NCI-H524 treated with DMSO at 0.1 percent for 48 hours (cell line): ENCODE data around the gene GAREM2.
"Not testable (repeated sequence)": the region's sequence is repeated elsewhere in the genome, so short reads cannot be mapped to it uniquely, and the experiment has no call there.

Experiments used
- DNase-seq: peaks from one replicate; lab custom pipeline; 2025; lab: John Stamatoyannopoulos, UW

GAREM2 gene

DNA sequence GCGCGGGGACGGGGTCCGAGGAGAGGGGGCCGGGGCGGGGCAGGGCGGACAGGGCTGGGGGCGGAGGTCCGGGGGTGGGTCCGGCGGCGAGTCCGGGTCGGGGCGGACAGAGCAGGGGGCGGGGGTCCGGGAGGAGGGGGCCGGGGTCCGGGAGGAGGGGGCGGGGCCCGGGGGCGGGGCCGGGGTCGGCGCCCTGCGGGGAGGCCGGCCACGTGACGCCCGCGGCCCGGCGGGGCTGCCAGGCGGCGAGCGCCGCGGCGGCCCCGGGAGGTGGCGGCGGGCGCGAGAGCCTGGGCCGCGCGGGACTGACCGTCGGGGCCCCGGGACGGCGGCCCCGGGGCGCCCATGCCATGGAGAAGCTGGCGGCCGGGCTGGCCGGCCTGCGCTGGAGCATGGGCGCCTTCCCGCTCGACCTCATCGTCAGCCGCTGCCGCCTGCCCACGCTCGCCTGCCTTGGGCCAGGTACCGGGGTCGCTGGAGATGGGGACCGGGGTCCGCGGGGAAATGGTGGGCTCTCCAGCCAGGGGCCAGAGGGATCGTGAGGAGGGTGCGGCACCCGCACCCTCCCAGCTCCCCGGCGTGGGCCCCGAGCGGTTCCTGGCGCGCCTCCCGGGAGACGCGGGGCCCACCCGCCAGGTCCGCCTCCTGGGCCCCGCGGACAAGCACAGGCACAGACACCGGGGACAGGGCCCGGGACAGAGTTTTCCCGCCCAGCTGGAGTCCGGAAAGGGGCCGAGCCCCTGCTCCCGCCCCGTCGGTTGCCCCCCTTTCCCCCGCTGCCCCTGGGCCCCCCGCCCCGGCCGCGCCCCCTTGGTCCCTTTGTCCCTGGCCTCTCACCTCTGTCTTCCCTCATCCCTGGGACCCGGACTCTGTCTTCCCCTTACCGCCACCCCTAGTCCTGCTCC is at the start of gene GAREM2:
TSS of gene GAREM2 (plus strand) at position 218 of the 905 bp plus-strand sequence. CDS start at position 351, 133 bp downstream.
- no peak for DNase-seq

DNA sequence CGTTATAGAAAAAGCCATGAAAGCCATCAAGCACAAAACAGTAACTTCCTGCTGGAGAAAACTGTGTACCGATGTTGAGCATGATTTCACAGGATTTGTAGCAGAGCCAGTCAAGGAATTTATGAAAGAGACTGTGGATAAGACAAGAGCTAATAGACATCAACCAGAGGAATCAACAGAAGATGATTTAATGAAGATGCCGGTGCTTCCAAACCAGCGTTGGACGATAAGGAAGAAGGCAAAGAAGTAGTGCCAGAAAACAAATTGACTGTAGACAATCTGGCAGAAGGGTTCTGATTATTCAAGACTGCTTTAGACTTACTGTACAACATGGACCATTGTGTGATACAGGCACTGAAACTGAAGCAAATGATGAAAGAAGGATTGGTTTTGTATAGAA is 49.5 kb upstream of the GAREM2 start:
- no peak for DNase-seq

DNA sequence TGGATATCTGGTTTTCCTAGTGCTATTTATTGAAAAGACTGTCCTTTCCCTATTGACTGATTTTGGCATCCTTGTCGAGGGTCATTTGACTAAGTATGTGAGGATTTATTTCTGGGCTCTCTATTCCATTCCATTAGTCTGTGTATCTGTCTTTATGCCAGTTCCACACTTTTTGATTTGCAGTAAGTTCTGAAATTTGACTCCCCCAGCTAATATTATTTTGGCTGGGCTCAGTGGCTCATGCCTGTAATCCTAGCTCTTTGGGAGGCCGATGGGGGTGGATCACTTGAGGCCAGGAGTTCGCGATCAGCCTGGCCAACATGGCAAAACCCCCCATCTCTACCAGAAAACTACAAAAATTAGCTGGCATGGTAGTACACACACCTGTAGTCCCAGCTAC is 46.8 kb upstream of the GAREM2 start:
- no peak for DNase-seq

DNA sequence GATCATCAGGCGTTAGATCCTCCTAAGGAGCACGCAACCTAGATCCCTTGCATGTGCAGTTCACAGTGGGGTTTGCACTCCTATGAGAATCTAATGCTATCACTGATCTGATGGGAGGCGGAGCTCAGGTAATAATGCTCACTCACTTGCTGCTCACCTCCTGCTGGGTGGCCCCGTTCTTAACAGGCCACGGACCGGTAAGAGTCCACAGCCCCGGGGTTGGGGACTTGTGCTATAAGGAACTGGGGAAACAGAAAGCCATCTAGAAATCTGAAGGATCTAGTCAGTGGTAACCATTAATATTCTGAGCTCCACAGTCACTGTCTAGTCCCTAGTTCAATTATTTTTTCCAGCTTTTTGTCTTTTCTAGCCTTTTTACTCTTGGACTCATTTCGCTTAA is 44.7 kb upstream of the GAREM2 start:
- DNase-seq, result no peak

DNA sequence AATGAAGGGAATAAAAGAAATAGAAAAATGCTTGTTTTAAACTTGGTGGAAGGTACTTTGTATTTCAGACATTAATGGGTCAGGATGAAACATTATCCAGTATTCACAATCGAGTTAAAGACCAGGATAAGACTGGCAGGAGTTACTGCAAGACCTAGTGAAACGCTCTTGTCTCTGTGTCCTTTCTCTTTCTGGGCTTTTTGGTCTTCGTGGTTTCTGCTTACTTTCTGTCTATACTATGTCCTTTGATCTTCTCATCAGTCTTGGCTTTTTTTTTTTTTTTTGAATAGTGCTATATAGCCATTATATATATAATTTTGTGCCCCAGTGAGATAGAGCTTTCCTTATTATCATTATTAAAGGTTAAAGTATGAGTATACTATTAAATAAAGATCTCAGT is 42.1 kb upstream of the GAREM2 start:
- DNase-seq, result no peak

DNA sequence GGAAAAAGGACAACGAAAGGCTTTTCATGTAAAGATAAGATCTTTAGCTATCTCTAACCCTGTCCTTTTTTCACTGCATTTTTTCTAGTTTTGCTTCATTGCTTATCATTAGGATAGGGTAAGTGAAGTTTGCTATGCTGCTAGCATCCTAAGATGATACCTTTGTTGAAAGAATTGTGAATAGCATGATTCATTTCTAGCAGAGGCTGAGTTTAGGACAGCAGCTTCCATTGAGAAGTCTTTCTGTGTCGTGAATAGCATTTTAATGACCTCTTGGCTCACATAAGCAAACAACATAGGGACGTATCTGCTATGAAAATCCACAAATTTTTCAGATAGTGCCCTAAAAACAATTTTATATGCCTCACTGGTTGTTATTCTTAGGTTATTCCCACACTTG is 36.4 kb upstream of the GAREM2 start:
- DNase-seq, result no peak

DNA sequence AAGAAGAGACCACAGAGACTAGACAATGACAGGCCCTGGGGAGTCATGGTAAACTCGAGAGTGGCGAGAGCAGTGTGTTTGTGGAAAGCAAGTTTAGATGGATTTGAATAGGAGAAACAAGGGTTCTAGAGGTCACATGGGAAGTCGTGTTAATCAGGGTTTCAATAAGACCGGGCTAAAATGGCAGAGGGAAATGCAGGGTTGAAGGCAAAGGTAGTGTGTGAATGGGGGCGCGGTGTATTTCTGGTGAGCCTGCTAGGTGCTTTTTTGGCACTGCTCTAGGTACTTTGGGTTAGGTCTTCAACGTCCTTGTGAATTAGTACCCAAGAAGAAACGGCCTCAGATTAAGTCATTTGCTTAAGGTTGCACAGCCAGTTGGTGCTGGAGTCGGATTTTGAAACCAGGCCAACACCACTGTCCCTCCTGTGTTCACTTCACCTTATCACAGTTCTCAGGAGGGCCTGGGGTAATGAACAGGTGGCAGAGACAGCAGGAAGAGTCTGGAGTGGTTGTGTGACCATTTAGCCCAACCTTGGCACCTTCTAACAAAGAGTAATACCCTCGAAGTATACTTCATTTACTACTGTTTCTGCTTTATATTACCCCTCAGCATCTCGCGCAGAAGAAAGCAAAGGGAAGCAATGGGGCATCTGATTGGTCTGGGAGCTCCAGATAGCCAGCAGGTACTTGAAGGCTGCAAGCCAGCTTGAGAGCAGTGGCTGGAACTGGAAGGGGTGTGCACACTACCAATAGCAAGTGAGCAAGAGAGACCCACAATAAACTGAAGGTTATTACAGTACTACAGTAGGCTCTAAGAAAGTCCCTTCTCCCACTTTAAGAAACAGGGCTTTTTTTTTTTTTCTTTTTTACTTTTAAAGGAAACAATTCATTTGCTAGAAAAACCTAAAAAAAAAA is 33.4 kb upstream of the GAREM2 start:
- DNase-seq, result peak; percentile 88

DNA sequence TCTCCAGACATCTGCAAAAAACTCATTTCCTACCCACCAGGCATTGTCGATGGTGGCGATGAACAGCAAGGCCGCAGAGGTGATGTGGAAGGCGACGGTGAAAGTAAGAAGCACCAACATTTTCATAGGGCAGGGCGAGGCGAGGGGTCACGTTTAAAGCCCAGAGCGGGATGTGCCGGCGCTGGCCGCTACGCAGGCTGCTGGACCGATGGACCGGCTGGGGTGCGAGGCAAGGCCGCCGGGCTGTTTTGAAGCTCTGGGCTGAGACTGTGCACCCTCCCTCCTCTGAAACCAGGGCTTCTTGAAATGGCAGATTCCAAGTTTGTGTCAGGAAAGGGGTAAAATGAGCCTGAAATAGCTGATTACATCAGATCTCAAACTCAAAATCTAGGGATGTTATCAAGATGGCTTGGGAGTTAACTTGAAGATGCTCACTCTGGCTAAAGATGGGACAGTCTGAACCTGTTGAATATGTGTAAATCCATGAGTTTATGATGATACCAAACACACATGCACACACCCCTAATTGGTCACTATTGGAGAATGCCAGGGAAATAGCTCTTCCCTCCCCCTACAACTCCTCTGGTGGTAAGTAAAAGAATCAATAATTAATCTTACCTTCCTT is 31.6 kb upstream of the GAREM2 start:
- DNase-seq, result no peak

DNA sequence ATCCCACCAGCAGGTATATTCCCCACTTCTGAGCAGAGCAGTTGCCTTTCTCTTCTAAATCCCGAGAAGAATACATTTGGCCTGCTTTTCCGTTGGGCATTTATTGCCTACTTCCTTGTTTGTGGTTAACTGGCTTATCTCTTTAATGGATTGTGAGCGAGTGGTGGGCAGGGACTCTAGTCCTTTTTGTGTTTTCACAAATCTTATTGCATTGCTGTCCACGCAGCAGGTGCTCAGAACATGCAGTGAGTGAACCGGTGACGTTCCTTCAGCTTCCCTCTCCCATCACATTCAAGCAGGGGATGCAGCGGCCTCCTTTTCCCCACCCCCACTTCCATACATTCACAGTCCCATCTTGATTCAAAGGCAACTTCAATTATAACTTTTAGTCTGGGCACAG is 28.9 kb upstream of the GAREM2 start:
- DNase-seq, result no peak

DNA sequence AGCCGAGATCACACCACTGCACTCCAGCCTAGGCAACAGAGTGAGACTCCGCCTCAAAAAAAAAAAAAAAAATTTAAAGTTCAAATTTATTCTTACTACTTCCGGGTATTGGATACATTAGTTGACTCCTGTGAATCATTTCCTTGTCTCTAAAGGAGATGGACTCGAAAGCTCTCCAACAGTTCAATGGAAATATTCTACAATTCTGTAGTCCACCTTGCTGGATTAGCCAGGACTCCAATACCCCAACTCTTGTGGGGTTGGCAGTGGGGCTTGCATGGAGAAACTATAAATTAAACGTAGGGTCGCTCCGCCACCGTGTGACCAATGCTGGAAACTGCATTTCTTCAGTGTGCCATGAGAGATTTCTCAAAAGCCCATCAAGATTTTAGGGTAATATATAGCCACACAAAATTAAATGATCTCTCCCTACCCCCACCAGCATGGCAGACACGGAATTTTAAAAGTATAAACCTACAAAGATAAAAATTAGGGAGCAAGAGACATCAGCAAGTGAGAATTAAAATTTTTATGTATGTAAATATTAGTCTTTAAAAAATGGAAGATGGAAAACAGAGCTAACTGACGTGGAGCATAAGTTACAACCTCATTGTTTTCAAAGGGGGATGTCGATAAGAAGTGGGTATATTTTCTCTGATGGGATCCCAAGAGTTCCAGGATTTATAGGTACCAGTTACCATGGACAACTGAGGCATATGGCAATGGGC is 27.8 kb upstream of the GAREM2 start:
- no peak for DNase-seq

DNA sequence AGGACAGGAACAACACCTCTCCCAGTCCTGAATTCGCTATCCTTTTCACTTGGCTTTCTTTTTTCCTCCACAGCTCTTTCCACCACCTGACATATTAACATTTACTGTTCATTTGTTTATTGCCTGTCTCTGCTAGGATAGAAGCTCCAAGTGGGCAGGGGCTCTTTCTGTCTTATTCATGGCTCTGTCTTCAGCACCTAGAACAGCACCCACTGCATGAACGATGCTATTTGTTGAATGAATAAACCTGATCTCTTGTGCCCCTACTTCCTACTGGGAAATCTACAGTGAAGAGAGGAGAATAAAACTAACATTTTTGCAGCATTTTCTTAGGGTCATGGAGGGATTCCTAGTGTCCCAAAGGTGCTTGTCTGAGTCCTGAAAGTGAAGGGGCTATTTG is 24.4 kb upstream of the GAREM2 start:
- DNase-seq, result no peak

DNA sequence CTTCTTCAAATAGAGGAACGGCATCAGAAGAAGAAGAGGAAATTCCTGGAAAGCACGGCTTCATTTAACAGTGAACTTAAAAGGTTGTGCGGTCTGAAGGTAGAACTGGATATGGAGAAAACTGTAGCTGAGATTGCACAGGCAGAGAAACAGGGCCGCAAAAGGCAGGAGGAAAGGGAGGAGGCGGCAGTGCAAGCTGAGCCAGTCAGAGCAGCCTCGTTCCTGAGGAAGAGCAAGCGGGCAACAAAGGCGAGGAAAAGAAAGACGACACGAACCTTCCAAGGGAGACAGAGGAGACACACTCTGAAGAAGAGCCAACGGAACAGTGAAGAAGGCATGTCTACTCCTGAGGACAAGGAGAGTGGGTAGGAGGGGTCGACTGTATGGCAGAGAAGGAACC is 22.6 kb upstream of the GAREM2 start:
- no peak for DNase-seq

DNA sequence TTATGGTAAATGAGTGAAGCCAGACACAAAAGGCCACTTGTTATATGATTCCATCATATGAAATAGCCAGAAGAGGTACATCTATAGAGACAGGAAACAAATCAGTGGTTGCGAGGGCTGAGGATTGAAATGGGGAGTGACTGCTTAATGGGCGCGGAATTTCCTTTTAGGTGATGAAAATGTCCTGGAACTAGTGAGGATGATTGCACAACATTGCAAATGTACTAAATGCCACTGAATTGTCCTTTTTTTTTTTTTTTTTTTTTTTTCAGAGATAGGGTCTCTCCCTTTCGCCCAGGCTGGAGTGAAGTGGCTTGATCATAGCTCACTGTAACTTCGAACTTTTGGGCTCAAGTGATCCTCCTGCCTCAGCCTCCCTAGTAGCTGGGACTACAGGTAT is 15.3 kb upstream of the GAREM2 start:
- no peak for DNase-seq

DNA sequence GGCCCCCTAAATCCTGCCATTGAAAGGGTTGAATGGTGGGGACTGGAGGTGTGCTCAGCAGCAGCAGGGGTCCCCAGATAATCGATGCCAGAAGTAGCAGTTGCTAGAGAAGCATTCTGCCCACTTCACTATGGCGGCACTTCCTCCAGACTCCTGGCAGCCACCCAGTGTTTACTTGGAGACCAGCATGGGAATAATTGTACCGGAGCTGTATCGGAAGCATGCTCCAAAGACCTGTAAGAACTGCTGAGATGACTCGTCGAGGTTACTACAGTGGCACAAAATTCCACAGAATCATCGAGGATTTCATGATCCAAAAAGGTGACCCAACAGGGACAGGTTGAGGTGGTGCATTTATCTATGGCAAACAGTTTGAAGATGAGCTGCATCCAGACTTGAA is 11.0 kb upstream of the GAREM2 start:
- DNase-seq, result no peak

DNA sequence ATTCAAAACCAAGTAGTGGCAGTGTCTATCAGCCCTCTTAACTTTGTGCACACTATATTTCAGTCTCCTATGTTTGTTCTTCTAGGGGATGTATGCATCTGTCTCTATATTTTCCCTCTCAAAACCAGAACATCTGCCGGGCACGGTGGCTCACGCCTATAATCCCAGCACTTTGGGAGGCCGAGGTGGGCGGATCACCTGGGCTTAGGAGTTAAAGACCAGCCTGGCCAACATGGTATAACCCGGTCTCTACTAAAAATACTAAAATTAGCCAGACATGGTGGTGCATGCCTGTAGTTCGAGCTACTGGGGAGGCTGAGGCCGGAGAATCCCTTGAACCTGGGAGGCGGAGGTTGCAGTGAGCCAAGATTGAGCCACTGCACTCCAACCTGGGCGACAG is 9.9 kb upstream of the GAREM2 start:
- peak; percentile 35 for DNase-seq

DNA sequence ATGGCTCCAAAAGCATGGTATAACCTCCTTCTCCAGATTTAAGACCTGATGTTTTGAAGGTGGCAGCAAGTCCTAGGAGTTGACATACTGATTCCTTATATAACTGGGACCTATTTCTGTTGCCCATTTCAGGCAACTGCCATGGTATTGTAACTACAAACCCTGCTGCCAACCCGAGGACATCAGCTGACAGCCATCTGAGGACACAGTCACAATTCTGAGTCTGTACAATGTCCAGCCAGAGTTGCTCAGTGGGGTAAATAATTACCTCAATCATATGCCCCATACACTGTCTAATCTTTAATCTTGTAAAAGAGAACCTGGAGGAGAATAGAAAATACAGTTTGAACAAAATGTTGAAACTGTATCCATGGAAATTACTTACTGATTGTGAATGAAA is 8.7 kb upstream of the GAREM2 start:
- no peak for DNase-seq

DNA sequence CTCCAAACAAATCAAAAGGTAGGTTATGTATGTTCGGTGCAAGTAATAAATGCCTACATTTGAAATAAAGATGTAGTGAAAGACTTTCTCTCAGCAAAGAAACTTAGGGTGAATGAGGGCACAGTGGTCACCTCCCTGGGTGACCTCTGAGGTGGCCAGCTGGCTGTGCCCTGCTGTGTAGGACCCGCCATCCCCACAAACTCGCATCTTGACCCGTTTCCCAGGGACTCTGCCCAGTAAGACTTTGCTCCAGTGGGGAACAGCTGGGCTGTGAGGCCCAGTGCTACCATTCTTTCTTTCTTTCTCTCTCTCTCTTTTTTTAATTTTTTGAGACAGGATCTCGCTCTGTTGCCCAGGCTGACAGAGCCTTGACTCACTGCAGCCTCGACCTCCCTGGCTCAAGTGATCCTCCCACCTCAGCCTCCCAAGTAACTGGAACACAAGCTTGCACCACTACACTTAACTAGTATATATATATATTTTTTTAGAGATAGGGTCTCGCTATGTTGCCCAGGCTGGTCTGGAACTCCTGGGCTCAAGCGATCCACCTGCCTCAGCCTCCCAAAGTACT is 8.2 kb upstream of the GAREM2 start:
- no peak for DNase-seq

DNA sequence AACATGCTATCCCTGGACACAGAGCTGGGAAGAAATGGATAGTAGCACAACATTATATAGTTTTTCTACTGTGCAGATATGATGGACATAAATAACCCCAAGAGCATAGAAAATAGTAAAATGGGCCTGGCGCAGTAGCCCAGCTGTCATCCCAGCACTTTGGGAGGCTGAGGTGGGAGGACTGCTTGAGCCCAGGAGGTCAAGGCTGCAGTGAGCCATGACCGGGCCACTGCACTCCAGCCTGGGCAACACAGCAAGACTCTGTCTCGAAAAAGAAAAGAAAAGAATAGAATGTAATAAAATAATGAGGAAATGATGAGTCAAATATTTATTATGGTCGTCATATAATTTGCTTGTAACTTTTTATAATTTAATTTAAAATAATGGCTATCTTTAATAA is 7.5 kb upstream of the GAREM2 start:
- DNase-seq, result no peak

DNA sequence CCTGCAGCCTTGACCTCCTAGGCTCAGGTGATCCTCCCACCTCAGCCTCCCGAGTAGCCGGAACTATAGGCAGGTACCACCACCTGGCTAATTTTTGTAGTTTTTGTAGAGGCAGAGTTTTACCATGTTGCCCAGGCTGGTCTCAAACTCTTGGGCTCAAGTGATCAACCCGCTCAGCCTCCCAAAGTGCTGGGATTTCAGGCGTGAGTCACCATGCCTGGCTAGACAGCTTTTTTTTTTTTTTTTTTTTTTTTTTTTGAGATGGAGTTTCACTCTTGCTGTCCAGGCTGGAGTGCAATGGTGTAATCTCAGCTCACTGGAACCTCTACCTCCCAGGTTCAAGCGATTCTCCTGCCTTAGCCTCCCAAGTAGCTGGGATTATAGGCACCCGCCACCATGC is 6.3 kb upstream of the GAREM2 start:
- not testable (repeated sequence) for DNase-seq

DNA sequence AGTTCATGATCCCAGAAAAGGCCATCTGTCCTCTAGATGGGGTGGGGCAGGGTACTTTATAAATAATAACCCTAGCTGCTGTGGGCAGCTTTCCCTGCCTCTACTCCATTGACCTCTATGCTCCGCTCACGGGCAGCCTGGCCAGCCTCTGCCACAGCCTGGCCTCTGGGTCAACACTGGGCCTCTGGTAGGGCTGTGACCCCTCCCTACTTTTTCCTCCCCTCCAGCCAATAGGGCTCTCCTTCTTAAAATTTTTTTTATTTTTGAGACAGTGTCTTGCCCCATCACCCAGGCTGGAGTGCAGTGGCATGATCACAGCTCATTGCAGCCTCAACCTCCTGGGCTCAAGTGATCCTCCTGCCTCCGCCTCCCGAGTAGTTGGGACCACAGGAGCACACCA is 4.1 kb upstream of the GAREM2 start:
- DNase-seq, result no peak

DNA sequence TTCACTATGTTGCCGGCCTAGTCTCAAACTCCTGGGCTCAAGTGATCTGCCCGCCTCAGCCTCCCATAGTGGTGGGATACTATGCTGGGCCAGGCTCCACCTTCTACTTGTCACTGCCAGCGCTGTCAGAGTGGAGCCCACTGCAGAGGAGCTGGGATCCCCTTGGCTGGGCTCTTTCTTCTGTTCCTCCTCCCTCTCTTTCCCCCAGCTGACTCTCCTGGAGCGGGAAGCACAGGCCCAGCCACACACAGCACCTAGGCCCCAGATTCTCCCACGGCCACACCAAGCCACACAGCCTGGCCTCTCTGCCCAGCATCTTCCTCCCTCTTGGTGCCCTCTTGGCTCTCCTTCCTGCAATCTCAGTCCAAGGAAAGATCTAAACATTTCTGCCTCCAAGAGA is 3.7 kb upstream of the GAREM2 start:
- no peak for DNase-seq
